Measurements from ENCODE around the gene SLC7A6OS. TPM values are rescaled to one million over a fixed set of nuclear protein-coding genes. Genes with fewer than 3 reads are reported as not detected.

The SLC7A6OS gene
- total RNA-seq, 1 donor from 2014 or later = 11.0 TPM

GRCh38 chr16:68345351-68345810 lies 34.6 kb upstream of the SLC7A6OS start:
- Histone ChIP-seq H3K4me3 (ENCODE audit: low read length in 3 of 3) (peak overlapping the region in 2 of 3 donors; percentile 41 to 67), H3K9ac (ENCODE audit: low read depth in 1 of 3, low read length in 3 of 3) (peak overlapping the region; percentile 58 to 79 (median 71)), H3K27ac (ENCODE audit: low read depth, low read length) (peak overlapping the region; percentile 90), H3K4me1 (ENCODE audit: control insufficient read depth in 3 of 3, insufficient read depth in 3 of 3, low read length in 3 of 3) (peaks cover 50 to 76% (median 63%) of the 10 kb centered on the region in 3 donors), H3K36me3 (ENCODE audit: control insufficient read depth in 3 of 3, insufficient read depth in 3 of 3, low read length in 3 of 3) (peaks cover 46 to 55% (median 53%) of the 10 kb centered on the region in 3 donors), H3K27me3 (ENCODE audit: control insufficient read depth in 3 of 3, insufficient read depth in 3 of 3, low read length in 3 of 3) (no peaks in the 10 kb centered on the region), H3K9me3 (ENCODE audit: control insufficient read depth in 3 of 3, low read length in 3 of 3) (no peaks in the 10 kb centered on the region)

GRCh38 chr16:68344252-68344651 lies 33.5 kb upstream of the SLC7A6OS start:
- peaks cover 50 to 75% (median 61%) of the 10 kb centered on the region in 3 donors for H3K4me1 ChIP-seq (ENCODE audit: control insufficient read depth in 3 of 3, insufficient read depth in 3 of 3, low read length in 3 of 3)
- H3K27ac ChIP-seq (ENCODE audit: low read depth, low read length) = peak overlapping the region; percentile 11
- H3K9me3 ChIP-seq (ENCODE audit: control insufficient read depth in 3 of 3, low read length in 3 of 3) = no peaks in the 10 kb centered on the region
- no peak overlapping the region for H3K4me3 ChIP-seq (ENCODE audit: low read length in 3 of 3)
- peak overlapping the region in 2 of 3 donors; percentile 3 to 51 for H3K9ac ChIP-seq (ENCODE audit: low read depth in 1 of 3, low read length in 3 of 3)
- peaks cover 51 to 59% (median 56%) of the 10 kb centered on the region in 3 donors for H3K36me3 ChIP-seq (ENCODE audit: control insufficient read depth in 3 of 3, insufficient read depth in 3 of 3, low read length in 3 of 3)
- no peaks in the 10 kb centered on the region for H3K27me3 ChIP-seq (ENCODE audit: control insufficient read depth in 3 of 3, insufficient read depth in 3 of 3, low read length in 3 of 3)

- peaks cover 42 to 69% (median 57%) of the 10 kb centered on the region in 3 donors for H3K4me1 ChIP-seq (ENCODE audit: control insufficient read depth in 3 of 3, insufficient read depth in 3 of 3, low read length in 3 of 3)
- H3K27ac ChIP-seq (ENCODE audit: low read depth, low read length) = no peak overlapping the region
Measured at GRCh38 chr16:68343137-68343536, 32.4 kb upstream of the SLC7A6OS start.

GRCh38 chr16:68342620-68343019 lies 31.9 kb upstream of the SLC7A6OS start:
- H3K9me3 ChIP-seq (ENCODE audit: control insufficient read depth in 3 of 3, low read length in 3 of 3) = no peaks in the 10 kb centered on the region
- H3K36me3 ChIP-seq (ENCODE audit: control insufficient read depth in 3 of 3, insufficient read depth in 3 of 3, low read length in 3 of 3) = peaks cover 54 to 66% (median 56%) of the 10 kb centered on the region in 3 donors
- H3K9ac ChIP-seq (ENCODE audit: low read depth in 1 of 3, low read length in 3 of 3) = peak overlapping the region in 1 of 3 donors; percentile 6
- H3K27me3 ChIP-seq (ENCODE audit: control insufficient read depth in 3 of 3, insufficient read depth in 3 of 3, low read length in 3 of 3) = no peaks in the 10 kb centered on the region
- H3K4me1 ChIP-seq (ENCODE audit: control insufficient read depth in 3 of 3, insufficient read depth in 3 of 3, low read length in 3 of 3) = peaks cover 37 to 66% (median 54%) of the 10 kb centered on the region in 3 donors
- no peak overlapping the region for H3K27ac ChIP-seq (ENCODE audit: low read depth, low read length)
- H3K4me3 ChIP-seq (ENCODE audit: low read length in 3 of 3) = no peak overlapping the region

More at GRCh38 chr16:68343137-68343536, 32.4 kb upstream of the SLC7A6OS start:
- no peak overlapping the region for H3K4me3 ChIP-seq (ENCODE audit: low read length in 3 of 3)
- H3K9me3 ChIP-seq (ENCODE audit: control insufficient read depth in 3 of 3, low read length in 3 of 3) = no peaks in the 10 kb centered on the region
- H3K9ac ChIP-seq (ENCODE audit: low read depth in 1 of 3, low read length in 3 of 3) = no peak overlapping the region
- H3K27me3 ChIP-seq (ENCODE audit: control insufficient read depth in 3 of 3, insufficient read depth in 3 of 3, low read length in 3 of 3) = no peaks in the 10 kb centered on the region
- H3K36me3 ChIP-seq (ENCODE audit: control insufficient read depth in 3 of 3, insufficient read depth in 3 of 3, low read length in 3 of 3) = peaks cover 52 to 64% (median 56%) of the 10 kb centered on the region in 3 donors

GRCh38 chr16:68339214-68339613 lies 28.5 kb upstream of the SLC7A6OS start:
- no peaks in the 10 kb centered on the region for H3K27me3 ChIP-seq (ENCODE audit: control insufficient read depth in 3 of 3, insufficient read depth in 3 of 3, low read length in 3 of 3)
- peaks cover 16 to 34% (median 28%) of the 10 kb centered on the region in 3 donors for H3K4me1 ChIP-seq (ENCODE audit: control insufficient read depth in 3 of 3, insufficient read depth in 3 of 3, low read length in 3 of 3)
- no peaks in the 10 kb centered on the region for H3K9me3 ChIP-seq (ENCODE audit: control insufficient read depth in 3 of 3, low read length in 3 of 3)
- peaks cover 45 to 61% (median 49%) of the 10 kb centered on the region in 3 donors for H3K36me3 ChIP-seq (ENCODE audit: control insufficient read depth in 3 of 3, insufficient read depth in 3 of 3, low read length in 3 of 3)
- H3K4me3 ChIP-seq (ENCODE audit: low read length in 3 of 3) = no peak overlapping the region
- H3K9ac ChIP-seq (ENCODE audit: low read depth in 1 of 3, low read length in 3 of 3) = no peak overlapping the region
- no peak overlapping the region for H3K27ac ChIP-seq (ENCODE audit: low read depth, low read length)

GRCh38 chr16:68338326-68339119 lies 27.8 kb upstream of the SLC7A6OS start:
- Histone ChIP-seq H3K9me3 (ENCODE audit: control insufficient read depth in 3 of 3, low read length in 3 of 3) (no peaks in the 10 kb centered on the region), H3K27ac (ENCODE audit: low read depth, low read length) (no peak overlapping the region), H3K4me1 (ENCODE audit: control insufficient read depth in 3 of 3, insufficient read depth in 3 of 3, low read length in 3 of 3) (peaks cover 15 to 33% (median 27%) of the 10 kb centered on the region in 3 donors), H3K36me3 (ENCODE audit: control insufficient read depth in 3 of 3, insufficient read depth in 3 of 3, low read length in 3 of 3) (peaks cover 45 to 54% (median 47%) of the 10 kb centered on the region in 3 donors), H3K4me3 (ENCODE audit: low read length in 3 of 3) (no peak overlapping the region), H3K27me3 (ENCODE audit: control insufficient read depth in 3 of 3, insufficient read depth in 3 of 3, low read length in 3 of 3) (no peaks in the 10 kb centered on the region), H3K9ac (ENCODE audit: low read depth in 1 of 3, low read length in 3 of 3) (peak overlapping the region in 1 of 3 donors; percentile 16)

- Histone ChIP-seq H3K27ac (ENCODE audit: low read depth, low read length) (no peak overlapping the region), H3K4me3 (ENCODE audit: low read length in 3 of 3) (no peak overlapping the region), H3K4me1 (ENCODE audit: control insufficient read depth in 3 of 3, insufficient read depth in 3 of 3, low read length in 3 of 3) (peaks cover 11 to 19% (median 12%) of the 10 kb centered on the region in 3 donors), H3K36me3 (ENCODE audit: control insufficient read depth in 3 of 3, insufficient read depth in 3 of 3, low read length in 3 of 3) (peaks cover 36 to 43% (median 39%) of the 10 kb centered on the region in 3 donors), H3K9ac (ENCODE audit: low read depth in 1 of 3, low read length in 3 of 3) (no peak overlapping the region), H3K9me3 (ENCODE audit: control insufficient read depth in 3 of 3, low read length in 3 of 3) (no peaks in the 10 kb centered on the region), H3K27me3 (ENCODE audit: control insufficient read depth in 3 of 3, insufficient read depth in 3 of 3, low read length in 3 of 3) (no peaks in the 10 kb centered on the region)
Measured at GRCh38 chr16:68335175-68335574, 24.4 kb upstream of the SLC7A6OS start.

- Histone ChIP-seq H3K27me3 (ENCODE audit: control insufficient read depth in 3 of 3, insufficient read depth in 3 of 3, low read length in 3 of 3) (no peaks in the 10 kb centered on the region), H3K4me1 (ENCODE audit: control insufficient read depth in 3 of 3, insufficient read depth in 3 of 3, low read length in 3 of 3) (peaks cover 12 to 26% (median 21%) of the 10 kb centered on the region in 3 donors), H3K4me3 (ENCODE audit: low read length in 3 of 3) (no peak overlapping the region), H3K9ac (ENCODE audit: low read depth in 1 of 3, low read length in 3 of 3) (peak overlapping the region in 1 of 3 donors; percentile 57), H3K36me3 (ENCODE audit: control insufficient read depth in 3 of 3, insufficient read depth in 3 of 3, low read length in 3 of 3) (peaks cover 13 to 23% (median 15%) of the 10 kb centered on the region in 3 donors), H3K27ac (ENCODE audit: low read depth, low read length) (peak overlapping the region; percentile 19), H3K9me3 (ENCODE audit: control insufficient read depth in 3 of 3, low read length in 3 of 3) (no peaks in the 10 kb centered on the region)
Measured at GRCh38 chr16:68332411-68333121, 21.8 kb upstream of the SLC7A6OS start.

GRCh38 chr16:68331879-68332410 lies 21.2 kb upstream of the SLC7A6OS start:
- Histone ChIP-seq H3K27me3 (ENCODE audit: control insufficient read depth in 3 of 3, insufficient read depth in 3 of 3, low read length in 3 of 3) (no peaks in the 10 kb centered on the region), H3K9ac (ENCODE audit: low read depth in 1 of 3, low read length in 3 of 3) (peak overlapping the region in 1 of 3 donors; percentile 57), H3K27ac (ENCODE audit: low read depth, low read length) (peak overlapping the region; percentile 19), H3K9me3 (ENCODE audit: control insufficient read depth in 3 of 3, low read length in 3 of 3) (no peaks in the 10 kb centered on the region), H3K4me1 (ENCODE audit: control insufficient read depth in 3 of 3, insufficient read depth in 3 of 3, low read length in 3 of 3) (peaks cover 12 to 26% (median 21%) of the 10 kb centered on the region in 3 donors), H3K36me3 (ENCODE audit: control insufficient read depth in 3 of 3, insufficient read depth in 3 of 3, low read length in 3 of 3) (peaks cover 11 to 21% (median 16%) of the 10 kb centered on the region in 3 donors), H3K4me3 (ENCODE audit: low read length in 3 of 3) (no peak overlapping the region)
